Mesenchymal stem cell (in vitro differentiated cells and primary cell): ENCODE measurements around the gene RNASET2.
"Not testable (repeated sequence)": the region's sequence is repeated elsewhere in the genome, so short reads cannot be mapped to it uniquely, and the experiment has no call there.

Experiments
- DNase-seq: peaks from one replicate; pipeline ENCODE4 v3.0.0-alpha.2; 2013
- H2AFZ ChIP-seq: one replicate; pipeline ENCODE4 v1.6.1; 2013; ENCODE audit warnings: low read depth, mild to moderate bottlenecking, control low read depth, inconsistent platforms, low read length, moderate library complexity
- H2AK5ac ChIP-seq: 2 replicates; pipeline ENCODE4 v1.6.1; 2013; ENCODE audit warnings: low read length, moderate library complexity, mild to moderate bottlenecking, inconsistent platforms; ENCODE audit not compliant: severe bottlenecking
- H2BK120ac ChIP-seq: one replicate; pipeline ENCODE4 v1.6.1; 2013; ENCODE audit warnings: low read depth, mild to moderate bottlenecking, inconsistent platforms, low read length, moderate library complexity
- H2BK12ac ChIP-seq, 2 experiments: one replicate each; pipeline ENCODE4 v1.6.1; 2013; ENCODE audit warnings: inconsistent platforms in 2 of 2, low read length in 2 of 2, mild to moderate bottlenecking in 2 of 2, moderate library complexity in 2 of 2, control low read depth in 1 of 2
- H2BK15ac ChIP-seq: one replicate; pipeline ENCODE4 v1.6.1; 2013; ENCODE audit warnings: mild to moderate bottlenecking, low read depth, inconsistent platforms; ENCODE audit not compliant: poor library complexity, severe bottlenecking
- H2BK5ac ChIP-seq: 2 replicates; pipeline ENCODE4 v1.6.1; 2013; ENCODE audit warnings: low read depth, mild to moderate bottlenecking, low read length, control low read depth, inconsistent platforms; ENCODE audit not compliant: poor library complexity, severe bottlenecking
- H3K14ac ChIP-seq, 2 experiments: one replicate each; pipeline ENCODE4 v1.6.1; 2013; ENCODE audit warnings: inconsistent platforms in 2 of 2, low read length in 2 of 2, control low read depth in 1 of 2, mild to moderate bottlenecking in 1 of 2, moderate library complexity in 1 of 2
- H3K18ac ChIP-seq, 2 experiments: one replicate each; pipeline ENCODE4 v1.6.1; 2013; ENCODE audit warnings: inconsistent platforms in 2 of 2, low read length in 2 of 2, control low read depth in 1 of 2, low read depth in 1 of 2, mild to moderate bottlenecking in 1 of 2
- H3K23ac ChIP-seq, 2 experiments: one replicate each; pipeline ENCODE4 v1.6.1; 2013; ENCODE audit warnings: inconsistent platforms in 2 of 2, low read length in 2 of 2, mild to moderate bottlenecking in 2 of 2, moderate library complexity in 2 of 2, control low read depth in 1 of 2
- H3K27ac ChIP-seq: 2 replicates; pipeline ENCODE4 v1.5.1; 2013; ENCODE audit warnings: mild to moderate bottlenecking, moderate library complexity, low read length, control low read depth, inconsistent platforms; ENCODE audit not compliant: poor library complexity, severe bottlenecking
- H3K27me3 ChIP-seq, 2 experiments: 2 replicates each; pipeline versions ENCODE4 v1.6.1 to v1.7.0; 2013; ENCODE audit warnings: low read length in 2 of 2, mild to moderate bottlenecking in 2 of 2, moderate library complexity in 2 of 2, control low read depth in 1 of 2, inconsistent platforms in 1 of 2; ENCODE audit not compliant: control insufficient read depth in 1 of 2, insufficient read depth in 1 of 2
- H3K36me3 ChIP-seq, 2 experiments: 2 replicates each; pipeline versions ENCODE4 v1.6.1 to v1.7.0; 2013; ENCODE audit warnings: low read length in 2 of 2, control low read depth in 1 of 2, inconsistent platforms in 1 of 2, low read depth in 1 of 2, mild to moderate bottlenecking in 1 of 2; ENCODE audit not compliant: insufficient read depth in 2 of 2, control insufficient read depth in 1 of 2
- H3K4ac ChIP-seq, 2 experiments: one replicate each; pipeline ENCODE4 v1.6.1; 2013; ENCODE audit warnings: inconsistent platforms in 2 of 2, low read length in 2 of 2, mild to moderate bottlenecking in 2 of 2, moderate library complexity in 2 of 2, control low read depth in 1 of 2, low read depth in 1 of 2
- H3K4me1 ChIP-seq: 2 replicates; pipeline ENCODE4 v1.6.1; 2013; ENCODE audit warnings: low read depth, low read length, control low read depth; ENCODE audit not compliant: control insufficient read depth, insufficient read depth
- H3K4me2 ChIP-seq: 2 replicates; pipeline ENCODE4 v1.6.1; 2013; ENCODE audit warnings: low read length, mild to moderate bottlenecking, inconsistent platforms; ENCODE audit not compliant: poor library complexity, severe bottlenecking
- H3K4me3 ChIP-seq, 2 experiments: 2 replicates each; pipeline versions ENCODE4 v1.5.1 to v1.7.0; 2013; ENCODE audit warnings: low read length in 2 of 2, mild to moderate bottlenecking in 2 of 2, control low read depth in 1 of 2, low read depth in 1 of 2; ENCODE audit not compliant: insufficient read depth in 1 of 2
- H3K79me1 ChIP-seq: replicated peaks from 2 replicates; pipeline ENCODE4 v1.6.1; 2013; ENCODE audit warnings: mild to moderate bottlenecking, control low read depth, low read length, inconsistent platforms; ENCODE audit not compliant: poor library complexity, severe bottlenecking
- H3K9ac ChIP-seq: 2 replicates; pipeline ENCODE4 v1.7.0; 2013; ENCODE audit warnings: mild to moderate bottlenecking, low read length, moderate library complexity
- H3K9me3 ChIP-seq: 2 replicates; pipeline ENCODE4 v1.7.0; 2013; ENCODE audit warnings: mild to moderate bottlenecking, low read length; ENCODE audit not compliant: control insufficient read depth
- H4K8ac ChIP-seq: one replicate; pipeline ENCODE4 v1.6.1; 2013; ENCODE audit warnings: inconsistent platforms, mild to moderate bottlenecking, low read length, moderate library complexity
- H4K91ac ChIP-seq: one replicate; pipeline ENCODE4 v1.6.1; 2013; ENCODE audit warnings: mild to moderate bottlenecking, low read length, inconsistent platforms
- WGBS: methylation state at CpG from one replicate; pipeline ENCODE4 v1.1.7; 2013; ENCODE audit warnings: mixed read lengths; 5-methylcytosine and 5-hydroxymethylcytosine counted together
- small RNA-seq: library from polyadenylated mRNA; stranded (forward); fragments of <200 nt; extraction: miRNeasy Mini kit (QIAGEN cat#:217004); gene quantifications from one replicate; pipeline ENCODE3, GENCODE V24; 2013; ENCODE audit warnings: low read depth

The RNASET2 gene

GRCh38 chr6:166886773-166887172, 69.6 kb downstream of the RNASET2 start:
- not testable (repeated sequence) for H3K9ac ChIP-seq, H3K4me2 ChIP-seq, H3K36me3 ChIP-seq, H3K79me1 ChIP-seq, H2BK15ac ChIP-seq, H3K9me3 ChIP-seq, DNase-seq, H3K27me3 ChIP-seq, H3K4me1 ChIP-seq, H3K27ac ChIP-seq, H2BK5ac ChIP-seq, H2AK5ac ChIP-seq, H2BK120ac ChIP-seq, H3K14ac ChIP-seq, H4K91ac ChIP-seq, H3K4me3 ChIP-seq, H2AFZ ChIP-seq, H4K8ac ChIP-seq, H3K18ac ChIP-seq, H3K4ac ChIP-seq, H2BK12ac ChIP-seq, H3K23ac ChIP-seq
- WGBS, result 60% methylated on average over 1 of the region's 4 CpGs

DNA sequence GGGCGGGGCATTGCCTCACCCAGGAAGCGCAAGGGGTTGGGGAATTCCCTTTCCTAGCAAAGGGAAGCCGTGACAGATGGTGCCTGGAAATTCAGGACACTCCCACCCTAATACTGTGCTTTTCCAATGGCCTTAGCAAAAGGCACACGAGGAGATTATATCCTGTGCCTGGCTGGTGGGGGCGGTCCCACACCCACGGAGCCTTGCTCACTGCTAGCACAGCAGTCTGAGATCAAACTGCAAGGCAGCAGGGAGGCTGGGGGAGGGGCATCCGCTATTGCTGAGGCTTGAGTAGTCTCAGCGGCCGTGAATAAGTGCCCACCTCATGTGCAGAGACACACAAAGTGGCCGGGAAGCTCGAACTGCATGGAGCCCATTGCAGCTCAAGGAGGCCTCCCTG, 71.4 kb downstream of the RNASET2 start:
- H2BK5ac ChIP-seq, H3K4me3 ChIP-seq, H3K9ac ChIP-seq, H3K4me2 ChIP-seq, H3K79me1 ChIP-seq, DNase-seq, H4K8ac ChIP-seq, H2BK12ac ChIP-seq, H3K18ac ChIP-seq, H3K4ac ChIP-seq, H3K36me3 ChIP-seq, H2AFZ ChIP-seq, H3K4me1 ChIP-seq, H3K23ac ChIP-seq, H3K27ac ChIP-seq, H3K27me3 ChIP-seq, H3K9me3 ChIP-seq, H2BK120ac ChIP-seq, H2AK5ac ChIP-seq, H3K14ac ChIP-seq, H2BK15ac ChIP-seq, H4K91ac ChIP-seq: not testable (repeated sequence)
- 68% methylated on average over 10 of the region's 11 CpGs for WGBS

DNA sequence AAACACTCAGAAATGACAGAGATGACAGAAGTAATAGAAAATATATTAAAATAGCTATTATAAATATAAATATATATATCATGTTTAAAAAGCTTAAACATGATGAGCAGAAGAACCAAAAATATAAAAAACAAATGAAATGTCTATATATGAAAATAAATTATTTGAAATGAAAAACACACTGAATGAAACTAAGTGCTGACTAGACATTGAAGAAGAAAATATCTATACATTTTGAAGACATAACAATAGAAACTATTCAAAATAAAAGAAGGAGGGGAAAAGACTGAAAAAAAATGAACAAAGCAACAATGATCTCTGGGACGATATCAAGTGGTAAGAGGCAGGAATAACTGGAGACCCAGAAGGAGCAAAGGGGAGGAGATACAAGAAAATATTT, 76.8 kb downstream of the RNASET2 start:
- Histone ChIP-seq H4K91ac (no peak overlapping the region), H3K14ac (no peak overlapping the region), H3K9ac (no peak overlapping the region), H3K79me1 (no peaks in the 10 kb centered on the region), H2AK5ac (no peak overlapping the region), H2BK15ac (no peak overlapping the region), H3K23ac (no peak overlapping the region), H3K36me3 (no peaks in the 10 kb centered on the region), H2AFZ (no peak overlapping the region), H3K4ac (no peak overlapping the region), H3K27ac (no peak overlapping the region), H2BK120ac (no peak overlapping the region), H2BK12ac (no peak overlapping the region), H3K4me2 (no peak overlapping the region), H3K27me3 (peaks cover 0 to under 1% of the 10 kb centered on the region in 2 experiments), H3K9me3 (peaks cover 5% of the 10 kb centered on the region), H3K4me1 (peaks cover 2% of the 10 kb centered on the region), H3K4me3 (no peak overlapping the region), H3K18ac (no peak overlapping the region), H4K8ac (no peak overlapping the region), H2BK5ac (no peak overlapping the region)
- WGBS, result 80% methylated on average over 1 of the region's 1 CpG
- no peak for DNase-seq

Small RNAs within 50 kb of the gene (small RNA-seq; reads per million reads assigned to genes)
- 4.9 reads per million, percentile 53 among the genes with 10 or more reads in this experiment for gene MIR3939
